Naive thymus-derived CD4-positive, alpha-beta T cell (primary cell): ENCODE measurements around the gene BRF1. TPM values are rescaled to one million over a fixed set of nuclear protein-coding genes. Genes with fewer than 3 reads are reported as not detected.

Experiments used
- ATAC-seq: fragments of 150-1000 bp; cut with Tn5 transposase; 2 replicates; pipeline ENCODE4 v1.10.0; 2021; ENCODE audit warnings: mild to moderate bottlenecking, moderate library complexity
- CTCF ChIA-PET: fragments of 350-600 bp; sonication (Branson Sonifier 250); formaldehyde crosslinking; loops from one replicate; lab custom pipeline; 2021; ENCODE audit warnings: antibody characterized with exemption; lab: Charles Lee
- POLR2A ChIA-PET: fragments of 350-600 bp; sonication (Branson Sonifier 250); formaldehyde crosslinking; loops from one replicate; lab custom pipeline; 2021; ENCODE audit warnings: antibody characterized with exemption, inconsistent platforms; lab: Charles Lee
- DNase-seq, 9 donors: peaks; one replicate each; pipeline versions ENCODE4 v3.0.0 to v3.0.0-alpha.2; 2020 to 2022; ENCODE audit warnings: mixed read lengths in 1 of 9
- H3K27ac ChIP-seq: one replicate; pipeline ENCODE4 v1.7.0; 2013; ENCODE audit warnings: mild to moderate bottlenecking, low read depth, low read length, moderate library complexity
- H3K27me3 ChIP-seq, 2 donors: one replicate each; pipeline ENCODE4 v1.7.0; 2013; ENCODE audit warnings: low read length in 2 of 2, mild to moderate bottlenecking in 2 of 2, moderate library complexity in 2 of 2; ENCODE audit not compliant: control insufficient read depth in 2 of 2, insufficient read depth in 2 of 2
- H3K36me3 ChIP-seq, 3 experiments: 1 replicate in 2 of 3; 2 replicates in 1 of 3; pipeline ENCODE4 v1.7.0; 2013; ENCODE audit warnings: low read length in 3 of 3, mild to moderate bottlenecking in 3 of 3, moderate library complexity in 1 of 3; ENCODE audit not compliant: insufficient read depth in 3 of 3, control insufficient read depth in 2 of 3
- H3K4me1 ChIP-seq, 2 donors: one replicate each; pipeline ENCODE4 v1.7.0; 2013; ENCODE audit warnings: low read length in 2 of 2, mild to moderate bottlenecking in 2 of 2, moderate library complexity in 1 of 2; ENCODE audit not compliant: control insufficient read depth in 2 of 2, insufficient read depth in 2 of 2
- H3K4me3 ChIP-seq: 2 replicates; pipeline ENCODE4 v1.7.0; 2013; ENCODE audit warnings: mild to moderate bottlenecking, low read length
- H3K9me3 ChIP-seq, 3 experiments: 1 replicate in 2 of 3; 2 replicates in 1 of 3; pipeline ENCODE4 v1.7.0; 2013; ENCODE audit warnings: low read length in 3 of 3; ENCODE audit not compliant: control insufficient read depth in 2 of 3
- H3K27ac Mint-ChIP-seq, 9 donors: one replicate each; pipeline ENCODE4 v1.8.0; 2020 to 2022; ENCODE audit warnings: mixed read lengths in 9 of 9, mild to moderate bottlenecking in 8 of 9, moderate library complexity in 5 of 9, inconsistent platforms in 2 of 9
- H3K27me3 Mint-ChIP-seq, 5 donors: one replicate each; pipeline ENCODE4 v1.8.0; 2021 to 2022; ENCODE audit warnings: mixed read lengths in 5 of 5, mild to moderate bottlenecking in 1 of 5
- H3K36me3 Mint-ChIP-seq, 5 donors: one replicate each; pipeline ENCODE4 v1.8.0; 2020 to 2022; ENCODE audit warnings: mixed read lengths in 5 of 5, mild to moderate bottlenecking in 3 of 5, inconsistent platforms in 1 of 5
- H3K4me1 Mint-ChIP-seq, 7 donors: one replicate each; pipeline ENCODE4 v1.8.0; 2020 to 2022; ENCODE audit warnings: mixed read lengths in 7 of 7, mild to moderate bottlenecking in 3 of 7, inconsistent platforms in 1 of 7
- H3K4me3 Mint-ChIP-seq, 10 donors: one replicate each; pipeline ENCODE4 v1.8.0; 2020 to 2022; ENCODE audit warnings: mild to moderate bottlenecking in 10 of 10, mixed read lengths in 10 of 10, moderate library complexity in 6 of 10, inconsistent platforms in 2 of 10
- H3K9me3 Mint-ChIP-seq, 11 donors: one replicate each; pipeline ENCODE4 v1.8.0; 2020 to 2022; ENCODE audit warnings: mixed read lengths in 11 of 11, mild to moderate bottlenecking in 4 of 11, inconsistent platforms in 1 of 11, moderate library complexity in 1 of 11
- intact Hi-C, 2 donors: fragments of 100-400 bp; cut with micrococcal nuclease; formaldehyde crosslinking; loops; one replicate each; pipeline ENCODE4 v1.15.1; 2023
- polyA plus RNA-seq, 2 donors: library from polyadenylated mRNA; unstranded; fragments of 300-500 nt; fragmentation: Illumina TruSeq; gene quantifications; one replicate each; pipeline ENCODE4 v1.2.3, GENCODE V29; 2021
- total RNA-seq, 6 experiments: library from RNA in 5 of 6; stranded (reverse) in 5 of 6; gene quantifications; 1 replicate in 5 of 6; 2 replicates in 1 of 6; pipeline ENCODE4 v1.2.3 and lab custom pipeline; 2021 to 2026

The BRF1 gene
- total and polyA plus RNA-seq, 7 experiments from 2014 or later: 7.1 to 75.7 (median 60.2) TPM

GRCh38 chr14:105325303-105325702 is 24.5 kb upstream of the BRF1 start:
- H3K4me3 ChIP-seq: no peak overlapping the region
- Mint-ChIP-seq H3K4me1 (peaks cover 9 to 33% (median 27%) of the 10 kb centered on the region in 7 donors), H3K27me3 (no peaks in the 10 kb centered on the region), H3K9me3 (no peaks in the 10 kb centered on the region), H3K4me3 (no peak overlapping the region), H3K27ac (no peak overlapping the region), H3K36me3 (peaks cover 0 to 16% (median 4%) of the 10 kb centered on the region in 5 donors)
- intact Hi-C loops: no loop called here
- ATAC-seq: no peak
- H3K4me1 ChIP-seq: peaks cover 0 to 10% of the 10 kb centered on the region in 2 donors
- POLR2A ChIA-PET: no interaction called here
- H3K27me3 ChIP-seq: no peaks in the 10 kb centered on the region
- CTCF ChIA-PET: interaction anchor here (1.3 kb wide), 1 partner anchor 33 kb away, joined by 3 read pairs; no protein-coding TSS in a partner anchor
- no peak for DNase-seq
- H3K9me3 ChIP-seq: no peaks in the 10 kb centered on the region
- peaks cover 0 to 8% (median 0%) of the 10 kb centered on the region in 3 experiments for H3K36me3 ChIP-seq
- no peak overlapping the region for H3K27ac ChIP-seq

- Histone ChIP-seq H3K9me3 (no peaks in the 10 kb centered on the region), H3K4me3 (no peak overlapping the region), H3K4me1 (peaks cover 0 to 6% of the 10 kb centered on the region in 2 donors), H3K27ac (no peak overlapping the region), H3K27me3 (no peaks in the 10 kb centered on the region), H3K36me3 (peaks cover 0 to 8% (median 0%) of the 10 kb centered on the region in 3 experiments)
- Mint-ChIP-seq H3K27ac (no peak overlapping the region), H3K4me3 (no peak overlapping the region), H3K36me3 (peaks cover 0 to 16% (median 4%) of the 10 kb centered on the region in 5 donors), H3K27me3 (no peaks in the 10 kb centered on the region), H3K4me1 (peaks cover 9 to 31% (median 27%) of the 10 kb centered on the region in 7 donors), H3K9me3 (no peaks in the 10 kb centered on the region)
- DNase-seq (no peak), ATAC-seq (no peak)
- intact Hi-C loops: no loop called here
- CTCF ChIA-PET: interaction anchor here (1.3 kb wide), 1 partner anchor 32 kb away, joined by 3 read pairs; no protein-coding TSS in a partner anchor
- POLR2A ChIA-PET: no interaction called here
These were observed 24.1 kb upstream of the BRF1 start for GRCh38 chr14:105324871-105325270.

GRCh38 chr14:105324080-105324778 is 23.4 kb upstream of the BRF1 start:
- DNase-seq: no peak
- Mint-ChIP-seq H3K36me3 (peaks cover 0 to 16% (median 4%) of the 10 kb centered on the region in 5 donors), H3K4me3 (no peak overlapping the region), H3K27ac (peak overlapping the region in 1 of 9 donors; percentile 3), H3K9me3 (no peaks in the 10 kb centered on the region), H3K4me1 (peaks cover 9 to 31% (median 24%) of the 10 kb centered on the region in 7 donors), H3K27me3 (no peaks in the 10 kb centered on the region)
- Histone ChIP-seq H3K4me1 (no peaks in the 10 kb centered on the region), H3K27me3 (no peaks in the 10 kb centered on the region), H3K9me3 (no peaks in the 10 kb centered on the region), H3K4me3 (no peak overlapping the region), H3K27ac (no peak overlapping the region), H3K36me3 (peaks cover 0 to 8% (median 0%) of the 10 kb centered on the region in 3 experiments)
- POLR2A ChIA-PET: no interaction called here
- intact Hi-C loops: no loop called here
- no peak for ATAC-seq
- CTCF ChIA-PET: no interaction called here

- ChIA-PET CTCF (no interaction called here), POLR2A (no interaction called here)
- H3K9me3 Mint-ChIP-seq: no peaks in the 10 kb centered on the region
- H3K4me3 ChIP-seq: no peak overlapping the region
- H3K4me1 Mint-ChIP-seq: peaks cover 9 to 27% (median 19%) of the 10 kb centered on the region in 7 donors
- H3K27me3 ChIP-seq: no peaks in the 10 kb centered on the region
- H3K36me3 ChIP-seq: peaks cover 0 to 8% (median 0%) of the 10 kb centered on the region in 3 experiments
- ATAC-seq (no peak), DNase-seq (no peak)
- H3K27ac Mint-ChIP-seq: no peak overlapping the region
- H3K27me3 Mint-ChIP-seq: no peaks in the 10 kb centered on the region
- no peak overlapping the region for H3K4me3 Mint-ChIP-seq
- no peaks in the 10 kb centered on the region for H3K4me1 ChIP-seq
- no peak overlapping the region for H3K27ac ChIP-seq
- peaks cover 0 to 16% (median 4%) of the 10 kb centered on the region in 5 donors for H3K36me3 Mint-ChIP-seq
- intact Hi-C loops: no loop called here
- H3K9me3 ChIP-seq: no peaks in the 10 kb centered on the region
These were observed 22.9 kb upstream of the BRF1 start for GRCh38 chr14:105323663-105324062.

- Histone ChIP-seq H3K27ac (no peak overlapping the region), H3K36me3 (peaks cover 0 to 8% (median 0%) of the 10 kb centered on the region in 3 experiments), H3K4me1 (no peaks in the 10 kb centered on the region), H3K4me3 (no peak overlapping the region), H3K9me3 (no peaks in the 10 kb centered on the region), H3K27me3 (no peaks in the 10 kb centered on the region)
- DNase-seq: no peak
- ChIA-PET POLR2A (no interaction called here), CTCF (interaction anchor here (0.5 kb wide), 2 partner anchors 44 to 557 kb away, joined by 3 to 4 read pairs; no protein-coding TSS in a partner anchor)
- ATAC-seq: no peak
- H3K4me1 Mint-ChIP-seq: peaks cover 9 to 24% (median 16%) of the 10 kb centered on the region in 7 donors
- H3K27ac Mint-ChIP-seq: peak overlapping the region in 2 of 9 donors; percentile 2 to 8
- intact Hi-C loops: no loop called here
- H3K36me3 Mint-ChIP-seq: peaks cover 0 to 16% (median 4%) of the 10 kb centered on the region in 5 donors
- no peaks in the 10 kb centered on the region for H3K9me3 Mint-ChIP-seq
- H3K4me3 Mint-ChIP-seq: no peak overlapping the region
- H3K27me3 Mint-ChIP-seq: no peaks in the 10 kb centered on the region
These were observed 22.2 kb upstream of the BRF1 start for GRCh38 chr14:105322791-105323556.

GRCh38 chr14:105317546-105317945 is 16.7 kb upstream of the BRF1 start:
- H3K4me3 ChIP-seq: no peak overlapping the region
- CTCF ChIA-PET: interaction anchor here (1.3 kb wide), 1 partner anchor 54 kb away, joined by 3 read pairs; no protein-coding TSS in a partner anchor

More at GRCh38 chr14:105317546-105317945, 16.7 kb upstream of the BRF1 start:
- ATAC-seq: no peak
- H3K9me3 Mint-ChIP-seq: no peaks in the 10 kb centered on the region
- Histone ChIP-seq H3K27me3 (no peaks in the 10 kb centered on the region), H3K9me3 (no peaks in the 10 kb centered on the region), H3K27ac (no peak overlapping the region), H3K36me3 (no peaks in the 10 kb centered on the region), H3K4me1 (peaks cover 13 to 21% of the 10 kb centered on the region in 2 donors)
- H3K27ac Mint-ChIP-seq: peak overlapping the region in 2 of 9 donors; percentile 20 to 56
- intact Hi-C loops: loop anchor here (5.0 to 10.0 kb wide), 2 partner anchors 35 to 97 kb away; partner anchors contain the start of gene MTA1 (in 1 of the 2)
- POLR2A ChIA-PET: interaction anchor here (1.3 kb wide), 1 partner anchor 17 kb away, joined by 8 read pairs; the partner anchor contains the start of gene BRF1
- H3K27me3 Mint-ChIP-seq: peaks cover 0 to 9% (median 0%) of the 10 kb centered on the region in 5 donors
- no peak for DNase-seq
- peak overlapping the region in 3 of 10 donors; percentile 4 to 38 (median 32) for H3K4me3 Mint-ChIP-seq
- H3K36me3 Mint-ChIP-seq: peaks cover 0 to 3% (median 2%) of the 10 kb centered on the region in 5 donors
- peaks cover 14 to 44% (median 24%) of the 10 kb centered on the region in 7 donors for H3K4me1 Mint-ChIP-seq
